IPS DF 6.9 (cell line): ENCODE data around the gene ARHGAP26.

ENCODE experiments used
- DNase-seq: peaks from one replicate; pipeline ENCODE4 v3.0.0-alpha.2; 2013; ENCODE audit warnings: low read depth, low spot score
- H3K27ac ChIP-seq: one replicate; pipeline ENCODE4 v1.5.1; 2013; ENCODE audit warnings: low read length, control low read depth
- H3K27me3 ChIP-seq: 2 replicates; pipeline ENCODE4 v1.6.1; 2013; ENCODE audit warnings: mild to moderate bottlenecking, low read length; ENCODE audit not compliant: control insufficient read depth, insufficient read depth
- H3K36me3 ChIP-seq: 2 replicates; pipeline ENCODE4 v1.6.1; 2013; ENCODE audit warnings: low read length; ENCODE audit not compliant: control insufficient read depth, insufficient read depth
- H3K4me1 ChIP-seq: 2 replicates; pipeline ENCODE4 v1.6.1; 2013; ENCODE audit warnings: low read length; ENCODE audit not compliant: control insufficient read depth, insufficient read depth
- H3K4me3 ChIP-seq: 2 replicates; pipeline ENCODE4 v1.5.1; 2013; ENCODE audit warnings: mild to moderate bottlenecking, low read length
- H3K9me3 ChIP-seq: 2 replicates; pipeline ENCODE4 v1.6.1; 2013; ENCODE audit warnings: low read length, inconsistent platforms; ENCODE audit not compliant: control insufficient read depth, insufficient read depth
- WGBS: extraction: QIAGEN DNeasy Blood & Tissue Kit; methylation state at CpG from one replicate; pipeline ENCODE4 v1.1.7; 2013; ENCODE audit warnings: mixed read lengths, missing lambda C conversion rate; ENCODE audit not compliant: insufficient read length, insufficient coverage; 5-methylcytosine and 5-hydroxymethylcytosine counted together

ARHGAP26 gene

DNA sequence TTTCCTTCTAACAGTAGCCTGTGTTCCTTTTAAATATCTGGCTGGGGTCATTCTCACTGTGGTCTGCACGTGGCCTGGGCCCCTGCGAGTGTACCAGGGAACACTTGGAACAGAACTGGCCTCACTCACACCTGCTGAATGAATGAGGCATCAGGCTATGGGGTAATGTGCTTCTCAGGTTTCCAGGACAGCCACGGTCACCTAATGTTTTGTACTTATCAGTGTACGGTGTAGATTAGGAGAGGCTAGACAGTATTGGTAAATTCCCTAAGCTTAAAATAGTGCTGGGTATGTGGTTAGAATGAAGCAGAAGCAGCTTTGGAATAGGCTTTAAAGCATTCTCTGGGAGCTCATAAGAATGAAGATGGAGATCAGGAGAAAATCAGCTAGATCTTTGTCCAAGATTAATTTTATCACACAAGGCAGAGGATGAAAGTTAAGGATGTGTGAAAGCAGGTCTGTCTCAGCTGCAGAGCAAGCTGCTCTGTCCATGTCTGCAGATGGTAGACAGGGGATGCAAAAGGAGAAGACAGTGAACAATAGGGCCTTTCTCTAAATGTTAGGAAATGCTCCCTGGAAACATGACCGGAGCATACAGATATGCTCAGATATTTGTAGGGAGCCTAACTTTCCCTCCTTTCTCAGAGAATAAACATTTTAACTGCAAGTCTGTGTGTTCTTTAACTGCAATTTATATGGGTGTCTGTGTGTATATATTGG is 365.8 kb downstream of the ARHGAP26 start:
- no peaks in the 10 kb centered on the region for H3K27me3 ChIP-seq
- no peaks in the 10 kb centered on the region for H3K9me3 ChIP-seq
- H3K4me3 ChIP-seq = no peak overlapping the region
- H3K27ac ChIP-seq = no peak overlapping the region
- no peaks in the 10 kb centered on the region for H3K4me1 ChIP-seq
- no CpG with 5 or more reads among the region's 5 CpGs for WGBS
- no peaks in the 10 kb centered on the region for H3K36me3 ChIP-seq
- no peak for DNase-seq

GRCh38 chr5:143138839-143139238 is 368.7 kb downstream of the ARHGAP26 start:
- no CpG with 5 or more reads among the region's 8 CpGs for WGBS
- H3K27ac ChIP-seq = no peak overlapping the region

GRCh38 chr5:143139585-143139984 is 369.4 kb downstream of the ARHGAP26 start:
- Histone ChIP-seq H3K4me1 (no peaks in the 10 kb centered on the region), H3K27ac (no peak overlapping the region), H3K9me3 (no peaks in the 10 kb centered on the region), H3K27me3 (no peaks in the 10 kb centered on the region), H3K4me3 (no peak overlapping the region), H3K36me3 (no peaks in the 10 kb centered on the region)
- no CpG with 5 or more reads among the region's 9 CpGs for WGBS
- DNase-seq = no peak

More at GRCh38 chr5:143138839-143139238, 368.7 kb downstream of the ARHGAP26 start:
- Histone ChIP-seq H3K4me1 (no peaks in the 10 kb centered on the region), H3K36me3 (no peaks in the 10 kb centered on the region), H3K4me3 (no peak overlapping the region), H3K9me3 (no peaks in the 10 kb centered on the region), H3K27me3 (no peaks in the 10 kb centered on the region)
- DNase-seq = no peak

DNA sequence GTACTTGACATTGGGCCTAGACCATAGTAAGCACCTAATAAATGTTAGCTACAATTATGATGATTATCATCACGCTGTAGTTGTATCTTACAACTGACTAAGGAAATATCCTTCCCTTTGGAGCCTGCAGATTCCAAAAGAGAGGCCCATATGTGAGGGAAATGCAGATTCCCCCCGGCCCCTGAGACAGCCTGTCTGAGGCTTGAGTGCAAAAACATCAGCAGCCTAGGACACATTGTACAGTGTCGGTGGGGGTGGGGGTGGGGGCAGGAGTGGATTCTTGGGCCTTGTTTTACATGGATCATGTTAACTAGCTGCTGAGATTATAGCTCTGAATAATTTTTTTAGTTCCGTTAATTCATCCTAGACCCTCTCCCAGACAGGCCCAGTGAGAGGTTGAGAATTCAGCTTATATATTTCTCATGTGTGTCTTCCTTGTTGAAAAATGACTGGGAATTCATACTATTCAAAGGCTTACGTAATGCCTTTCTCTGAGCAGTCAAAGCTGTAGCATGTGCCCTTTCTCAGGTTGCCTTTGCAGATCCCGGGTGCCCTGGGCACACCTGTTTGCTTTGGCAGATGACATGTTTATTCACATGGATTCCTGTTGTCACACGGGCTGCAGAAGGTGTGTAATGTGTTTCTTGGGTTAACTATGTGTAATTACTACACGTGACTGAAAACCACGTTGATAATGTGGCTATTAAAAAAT is 370.5 kb downstream of the ARHGAP26 start:
- no CpG with 5 or more reads among the region's 9 CpGs for WGBS
- no peaks in the 10 kb centered on the region for H3K27me3 ChIP-seq
- no peak overlapping the region for H3K4me3 ChIP-seq
- no peak overlapping the region for H3K27ac ChIP-seq
- H3K36me3 ChIP-seq = no peaks in the 10 kb centered on the region
- DNase-seq = no peak
- H3K9me3 ChIP-seq = no peaks in the 10 kb centered on the region
- no peaks in the 10 kb centered on the region for H3K4me1 ChIP-seq

DNA sequence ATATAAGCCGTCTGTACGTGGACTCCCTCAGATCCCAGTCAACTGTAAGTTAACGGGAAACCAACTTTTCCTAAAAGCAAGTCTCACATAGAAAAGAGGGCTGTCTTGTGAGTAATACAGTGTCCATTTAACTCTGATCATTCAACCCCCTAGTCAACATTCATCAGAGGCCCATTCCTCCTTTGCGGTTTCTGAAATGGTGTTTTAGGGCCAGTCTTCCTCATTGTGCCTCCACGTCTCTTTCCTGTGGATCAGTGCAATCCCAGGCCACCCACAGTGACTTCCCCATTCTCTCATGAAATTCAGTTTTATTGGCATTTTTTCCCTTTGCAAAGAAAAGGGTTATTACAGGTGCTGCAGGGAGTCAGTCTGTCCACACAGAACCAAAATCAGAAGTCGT is 371.5 kb downstream of the ARHGAP26 start:
- H3K36me3 ChIP-seq = no peaks in the 10 kb centered on the region
- DNase-seq = no peak
- no peak overlapping the region for H3K4me3 ChIP-seq
- H3K4me1 ChIP-seq = no peaks in the 10 kb centered on the region
- H3K27ac ChIP-seq = no peak overlapping the region
- WGBS = no CpG with 5 or more reads among the region's 6 CpGs
- no peaks in the 10 kb centered on the region for H3K9me3 ChIP-seq
- H3K27me3 ChIP-seq = no peaks in the 10 kb centered on the region

- WGBS = no CpG with 5 or more reads among the region's 8 CpGs
- no peak for DNase-seq
- Histone ChIP-seq H3K9me3 (no peaks in the 10 kb centered on the region), H3K27me3 (no peaks in the 10 kb centered on the region), H3K36me3 (0 out of 2 replicates have a peak, but pooled peaks cover 2% of the 10 kb centered on the region), H3K4me1 (no peaks in the 10 kb centered on the region; the same call in 1 of the 2 replicates), H3K4me3 (no peak overlapping the region), H3K27ac (no peak overlapping the region)
Measured at GRCh38 chr5:143142596-143143435, 372.6 kb downstream of the ARHGAP26 start.

- WGBS = no CpG with 5 or more reads among the region's 3 CpGs
- H3K27me3 ChIP-seq = no peaks in the 10 kb centered on the region
- H3K4me3 ChIP-seq = no peak overlapping the region
- DNase-seq = no peak
- H3K9me3 ChIP-seq = no peaks in the 10 kb centered on the region
- H3K4me1 ChIP-seq = no peaks in the 10 kb centered on the region; the same call in 1 of the 2 replicates
- 0 out of 2 replicates have a peak, but pooled peaks cover 2% of the 10 kb centered on the region for H3K36me3 ChIP-seq
- H3K27ac ChIP-seq = no peak overlapping the region
Measured at GRCh38 chr5:143143973-143144372, 373.8 kb downstream of the ARHGAP26 start.

DNA sequence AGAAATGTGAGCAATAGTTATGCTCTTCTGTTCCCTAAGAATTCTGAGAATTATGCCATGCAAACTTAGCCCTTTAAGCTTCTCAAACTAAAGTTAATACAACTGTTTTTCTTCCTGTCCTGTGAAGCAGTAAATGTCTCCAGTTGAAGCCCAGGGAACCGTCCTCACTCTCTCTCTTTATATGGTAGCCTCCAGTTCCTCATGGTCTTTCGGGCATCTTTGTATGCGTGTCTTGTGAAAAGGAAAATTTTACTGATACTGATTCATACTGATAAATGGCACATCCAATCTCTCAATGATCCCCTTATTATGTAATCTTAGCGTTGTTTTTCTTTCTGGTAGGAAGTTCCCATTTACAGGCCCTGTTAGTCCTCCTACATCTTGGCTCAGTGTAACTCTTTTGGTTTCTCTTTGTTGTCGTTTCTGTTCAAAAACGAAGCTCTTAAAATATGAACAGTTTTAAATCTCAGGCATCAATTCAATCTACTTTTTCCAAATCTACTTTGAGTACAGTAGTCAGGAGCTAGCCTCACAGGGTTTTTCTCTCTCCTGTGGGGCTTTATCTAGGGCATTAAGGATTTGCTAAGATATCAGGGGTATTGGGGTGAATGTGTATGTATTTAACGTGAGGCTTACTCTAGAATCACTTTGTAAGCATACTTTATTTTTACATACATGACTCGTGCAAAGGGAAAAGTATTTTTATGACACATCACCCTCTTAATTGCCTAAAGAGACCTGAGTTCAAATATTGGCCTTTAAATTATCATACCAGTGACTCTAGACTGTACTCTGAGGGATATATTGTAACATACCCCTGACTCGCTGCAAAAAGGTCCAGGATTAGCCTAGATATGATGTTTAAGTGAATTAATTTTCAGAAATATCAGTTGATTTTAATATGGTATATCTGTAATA is 375.3 kb downstream of the ARHGAP26 start:
- WGBS = no CpG with 5 or more reads among the region's 9 CpGs
- no peak overlapping the region for H3K27ac ChIP-seq
- H3K27me3 ChIP-seq = no peaks in the 10 kb centered on the region
- H3K4me1 ChIP-seq = no peaks in the 10 kb centered on the region; the same call in 1 of the 2 replicates
- 0 out of 2 replicates have a peak, but pooled peaks cover 2% of the 10 kb centered on the region for H3K36me3 ChIP-seq
- no peaks in the 10 kb centered on the region for H3K9me3 ChIP-seq
- no peak for DNase-seq
- H3K4me3 ChIP-seq = no peak overlapping the region

DNA sequence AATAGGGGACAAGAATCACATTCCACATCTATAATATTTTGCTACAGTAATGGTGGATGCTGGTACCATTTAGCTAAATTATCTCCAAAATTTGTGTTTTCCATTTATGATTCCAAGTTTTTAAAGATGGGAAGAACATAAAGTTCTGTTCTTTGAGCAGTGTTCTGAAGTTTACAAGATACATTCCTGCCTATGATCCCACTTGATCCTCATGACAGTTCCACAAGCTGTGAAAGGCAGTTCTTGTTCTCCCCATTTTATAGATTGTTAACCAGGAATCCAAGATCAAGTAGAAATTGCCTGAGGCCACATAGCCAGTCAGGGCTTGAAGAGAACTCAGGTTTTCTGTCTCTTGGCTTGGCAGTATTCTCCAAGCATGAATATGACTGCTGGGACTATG is 376.0 kb downstream of the ARHGAP26 start:
- DNase-seq = no peak
- H3K27me3 ChIP-seq = no peaks in the 10 kb centered on the region
- no peaks in the 10 kb centered on the region; the same call in 1 of the 2 replicates for H3K4me1 ChIP-seq
- no peaks in the 10 kb centered on the region for H3K9me3 ChIP-seq
- H3K27ac ChIP-seq = no peak overlapping the region
- no peak overlapping the region for H3K4me3 ChIP-seq
- 0 out of 2 replicates have a peak, but pooled peaks cover 2% of the 10 kb centered on the region for H3K36me3 ChIP-seq
